ENCODE measurements around the gene RFX3. TPM values are rescaled to one million over a fixed set of nuclear protein-coding genes. Genes with fewer than 3 reads are reported as not detected.

The RFX3 gene
- total and polyA plus RNA-seq, 8 donors, result 10.5 to 26.2 (median 17.4) TPM

DNA sequence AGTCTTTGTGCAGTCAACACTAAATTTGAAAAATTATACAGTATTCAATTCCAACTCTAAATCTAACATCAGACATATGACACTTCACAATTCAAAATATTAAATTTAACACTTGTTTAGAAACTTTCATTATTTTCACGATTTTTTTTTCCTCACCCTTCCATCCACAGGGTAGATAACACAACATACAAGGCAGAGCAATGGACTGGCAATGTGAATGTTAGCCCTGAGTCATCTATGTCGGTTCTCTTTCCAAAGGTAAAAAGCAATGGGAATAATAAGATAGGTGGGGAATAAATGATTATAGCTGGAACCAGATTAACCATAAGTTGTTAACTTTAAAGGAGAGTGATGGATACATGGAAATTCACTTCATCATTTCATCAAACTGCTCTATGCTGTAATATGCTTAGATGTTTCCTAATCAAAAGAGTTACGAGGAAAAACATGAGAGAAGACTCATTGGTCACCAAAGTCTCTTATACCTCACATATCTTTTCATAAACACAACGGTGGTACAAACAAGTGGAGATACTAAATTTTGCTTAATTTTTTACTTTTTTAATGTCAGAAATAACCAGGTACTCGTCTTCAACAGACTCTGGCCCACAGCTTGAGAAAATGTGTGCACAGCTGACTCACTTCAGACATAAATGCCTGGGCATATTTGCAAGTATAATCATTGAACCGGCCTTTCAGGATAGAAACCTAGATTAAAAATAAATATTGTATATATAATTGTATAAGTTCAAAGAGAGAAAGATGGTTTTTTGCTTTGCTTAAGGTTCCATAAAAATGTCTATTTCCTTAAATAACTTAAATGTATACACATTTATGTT, 23.0 kb downstream of the RFX3 start:
- no peaks in the 10 kb centered on the region for H3K36me3 ChIP-seq
- DNase-seq, result no peak
- H3K4me1 ChIP-seq, result peaks cover 0 to 7% of the 10 kb centered on the region in 2 donors
- TF ChIP-seq, protein P1, sequence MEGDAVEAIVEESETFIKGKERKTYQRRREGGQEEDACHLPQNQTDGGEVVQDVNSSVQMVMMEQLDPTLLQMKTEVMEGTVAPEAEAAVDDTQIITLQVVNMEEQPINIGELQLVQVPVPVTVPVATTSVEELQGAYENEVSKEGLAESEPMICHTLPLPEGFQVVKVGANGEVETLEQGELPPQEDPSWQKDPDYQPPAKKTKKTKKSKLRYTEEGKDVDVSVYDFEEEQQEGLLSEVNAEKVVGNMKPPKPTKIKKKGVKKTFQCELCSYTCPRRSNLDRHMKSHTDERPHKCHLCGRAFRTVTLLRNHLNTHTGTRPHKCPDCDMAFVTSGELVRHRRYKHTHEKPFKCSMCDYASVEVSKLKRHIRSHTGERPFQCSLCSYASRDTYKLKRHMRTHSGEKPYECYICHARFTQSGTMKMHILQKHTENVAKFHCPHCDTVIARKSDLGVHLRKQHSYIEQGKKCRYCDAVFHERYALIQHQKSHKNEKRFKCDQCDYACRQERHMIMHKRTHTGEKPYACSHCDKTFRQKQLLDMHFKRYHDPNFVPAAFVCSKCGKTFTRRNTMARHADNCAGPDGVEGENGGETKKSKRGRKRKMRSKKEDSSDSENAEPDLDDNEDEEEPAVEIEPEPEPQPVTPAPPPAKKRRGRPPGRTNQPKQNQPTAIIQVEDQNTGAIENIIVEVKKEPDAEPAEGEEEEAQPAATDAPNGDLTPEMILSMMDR (IDR thresholded peaks at IDR 0.05), result no peak
- H3K9me3 ChIP-seq, result no peaks in the 10 kb centered on the region
- no peak overlapping the region for H3K4me3 ChIP-seq
- intact Hi-C loops (cut with DNase I), result no loop called here
- no peak for ATAC-seq
- no peaks in the 10 kb centered on the region for H3K27me3 ChIP-seq
- no peak overlapping the region for H3K27ac ChIP-seq

DNA sequence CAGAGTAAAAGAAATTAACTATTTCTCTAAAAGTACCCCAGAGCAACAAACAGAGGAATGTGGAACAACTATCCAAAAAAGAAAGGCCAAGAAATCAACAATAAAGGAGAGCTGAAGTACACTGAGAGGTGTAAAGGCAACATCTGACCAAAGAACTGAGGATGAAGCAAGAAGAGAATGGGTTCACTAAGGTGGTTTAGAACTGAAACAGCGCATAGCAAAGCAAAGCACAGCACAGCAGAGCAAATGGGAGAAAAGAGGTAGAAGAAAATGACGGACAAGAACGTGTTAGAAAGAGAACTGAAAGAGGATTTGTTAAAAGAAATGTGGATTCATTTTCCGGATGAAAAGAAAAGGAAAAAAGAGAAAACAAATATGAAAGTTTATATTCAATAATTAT, 25.8 kb downstream of the RFX3 start:
- DNase-seq, result no peak
- no peaks in the 10 kb centered on the region for H3K27me3 ChIP-seq
- intact Hi-C loops (cut with DNase I), result no loop called here

DNA sequence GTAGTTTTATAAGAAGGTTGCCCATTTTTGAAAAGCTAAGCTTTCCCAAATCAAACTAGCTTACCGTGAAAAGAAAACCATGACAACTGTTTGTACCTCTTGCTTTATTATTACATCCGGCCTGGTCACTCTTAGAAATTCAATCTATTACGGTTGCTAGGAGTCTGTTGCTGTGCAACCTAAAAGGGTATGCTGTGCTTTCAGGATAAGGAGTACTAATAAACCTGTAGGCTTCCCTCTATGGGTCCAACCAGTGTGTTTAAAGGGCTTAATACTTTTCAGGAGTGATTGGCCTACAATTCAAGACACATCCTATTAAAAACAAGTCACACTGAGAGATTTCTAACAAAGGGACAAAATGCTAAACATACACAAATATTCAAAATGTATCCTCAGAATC, 27.1 kb downstream of the RFX3 start:
- Histone ChIP-seq H3K27me3 (no peaks in the 10 kb centered on the region), H3K4me1 (no peaks in the 10 kb centered on the region), H3K9me3 (no peaks in the 10 kb centered on the region), H3K36me3 (no peaks in the 10 kb centered on the region), H3K27ac (no peak overlapping the region), H3K4me3 (no peak overlapping the region)
- intact Hi-C loops (cut with DNase I), result no loop called here
- TF ChIP-seq, protein P1 (IDR thresholded peaks at IDR 0.05), result no peak
- no peak for ATAC-seq
- DNase-seq, result no peak

More for the DNA sequence above, 25.8 kb downstream of the RFX3 start:
- Histone ChIP-seq H3K36me3 (no peaks in the 10 kb centered on the region), H3K9me3 (no peaks in the 10 kb centered on the region), H3K4me3 (no peak overlapping the region), H3K4me1 (no peaks in the 10 kb centered on the region), H3K27ac (no peak overlapping the region)
- TF ChIP-seq, protein P1 (IDR thresholded peaks at IDR 0.05), result no peak
- ATAC-seq, result no peak

DNA sequence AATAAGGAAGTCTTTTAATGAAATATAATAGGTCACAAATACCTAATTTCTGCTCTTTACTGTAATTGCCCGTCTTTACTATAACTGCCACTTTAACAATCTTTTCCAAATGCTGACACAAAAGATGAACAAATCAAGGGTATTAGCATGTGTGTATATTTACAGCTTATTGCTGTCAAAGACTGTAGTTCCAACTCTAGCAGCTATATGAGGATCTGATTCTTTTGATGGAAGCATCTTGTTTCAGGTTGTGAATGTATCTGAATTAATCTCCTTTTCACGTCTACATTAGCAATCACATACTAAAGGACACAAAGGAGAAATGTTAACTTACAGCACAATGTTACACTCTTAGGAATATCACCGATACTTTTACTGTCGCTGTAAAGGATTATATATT, 27.9 kb downstream of the RFX3 start:
- TF ChIP-seq, protein P1 (IDR thresholded peaks at IDR 0.05), result no peak
- Histone ChIP-seq H3K27ac (no peak overlapping the region), H3K27me3 (no peaks in the 10 kb centered on the region), H3K4me1 (no peaks in the 10 kb centered on the region), H3K36me3 (no peaks in the 10 kb centered on the region), H3K9me3 (no peaks in the 10 kb centered on the region), H3K4me3 (no peak overlapping the region)
- intact Hi-C loops (cut with DNase I), result no loop called here
- no peak for ATAC-seq
- DNase-seq, result no peak

DNA sequence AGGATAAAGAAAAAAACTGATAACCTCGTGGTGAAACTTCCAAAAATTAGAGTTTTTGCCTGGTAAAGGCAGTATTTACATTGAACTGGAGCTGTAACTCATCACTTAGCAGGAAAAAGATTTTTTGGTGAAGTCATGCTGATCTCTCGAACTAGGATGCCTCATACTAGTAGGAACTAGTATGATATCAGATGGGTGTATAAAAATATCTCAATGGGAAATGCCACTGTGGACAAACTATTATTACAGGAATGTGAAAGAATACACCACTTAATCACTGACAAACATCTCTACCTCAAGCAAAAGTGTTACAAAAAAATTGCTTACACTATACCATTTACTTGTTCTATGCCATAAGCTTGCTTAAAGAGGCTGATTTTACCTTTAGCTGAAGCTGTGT, 28.4 kb downstream of the RFX3 start:
- Histone ChIP-seq H3K9me3 (no peaks in the 10 kb centered on the region), H3K36me3 (no peaks in the 10 kb centered on the region), H3K27ac (no peak overlapping the region), H3K4me1 (no peaks in the 10 kb centered on the region), H3K27me3 (no peaks in the 10 kb centered on the region), H3K4me3 (no peak overlapping the region)
- intact Hi-C loops (cut with DNase I), result no loop called here
- ATAC-seq (no peak), DNase-seq (no peak)
- TF ChIP-seq, protein P1 (IDR thresholded peaks at IDR 0.05), result no peak

All from left lung (tissue), 10 donors.